ENCODE measurements around the gene MYADM.

DNA sequence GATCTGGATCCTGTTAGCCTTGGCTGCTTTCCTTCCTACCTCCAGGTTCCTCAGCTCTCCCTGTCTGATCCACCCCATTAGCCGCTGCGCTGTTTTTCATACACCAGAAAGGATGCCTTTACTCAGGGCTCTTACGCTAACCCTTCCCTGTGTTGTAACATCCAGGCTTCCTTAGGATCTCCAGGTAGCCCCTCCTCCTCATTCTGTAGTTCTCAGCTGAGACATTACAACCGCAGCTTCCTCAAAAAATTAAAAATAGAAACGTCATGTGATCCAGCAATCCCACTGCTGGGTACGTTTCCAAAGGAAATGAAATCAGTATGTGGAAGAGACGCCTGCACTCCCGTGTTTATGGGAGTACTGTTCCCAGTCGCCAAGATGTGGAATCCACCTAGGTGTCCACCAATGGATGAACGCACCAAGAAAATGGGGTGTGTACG, 18.4 kb upstream of the MYADM start:
- TF ChIP-seq POLR2AphosphoS5 (IDR thresholded peaks at IDR 0.05; ENCODE audit: low read depth, low read length), result no peak
- no peak for TF ChIP-seq SIN3A (IDR thresholded peaks at IDR 0.05; ENCODE audit: borderline replicate concordance, insufficient read depth, low read length)
- no peak for TF ChIP-seq TAF1 (IDR thresholded peaks at IDR 0.05; ENCODE audit: borderline replicate concordance, insufficient read depth, low read length)
